ENCODE data around the gene DMWD.

Gene DMWD

GRCh38 chr19:45745606-45746005, 47.0 kb downstream of the DMWD start:
- no peak for DNase-seq

GRCh38 chr19:45742969-45743368, 49.7 kb downstream of the DMWD start:
- no peak for DNase-seq

GRCh38 chr19:45739498-45740439, 52.9 kb downstream of the DMWD start:
- DNase-seq, result no peak

GRCh38 chr19:45733160-45733810, 59.4 kb downstream of the DMWD start, which contains the start of gene MEIOSIN:
TSS of gene MEIOSIN (plus strand) at chr19:45733439. CDS start at chr19:45735377, 1,938 bp downstream.
- DNase-seq, result no peak
